Vagina (tissue), 2 donors: ENCODE results near the gene ZMYND10.

ENCODE experiments used
- CTCF ChIP-seq, 3 experiments: fragments of 450-650 bp in 2 of 3; fragments of 200-600 bp in 1 of 3; sonication (generic) in 1 of 3; IDR thresholded peaks; one replicate each; pipeline ENCODE4 v1.5.1; 2017 to 2019; ENCODE audit warnings: antibody characterized with exemption in 3 of 3, mild to moderate bottlenecking in 2 of 3, moderate library complexity in 2 of 3
- POLR2A ChIP-seq, 2 donors: fragments of 450-650 bp; IDR thresholded peaks; one replicate each; pipeline ENCODE4 v1.6.1; 2017; ENCODE audit warnings: antibody characterized with exemption in 2 of 2, mild to moderate bottlenecking in 2 of 2, moderate library complexity in 2 of 2

- TF ChIP-seq CTCF (IDR thresholded peaks at IDR 0.05) (no peak), POLR2A (IDR thresholded peaks at IDR 0.05) (no peak)
These were observed 42.3 kb downstream of the ZMYND10 start, which contains the start of gene HYAL1 for GRCh38 chr3:50303013-50303815.
